ENCODE measurements around the gene DNPH1.

DNPH1 gene

DNA sequence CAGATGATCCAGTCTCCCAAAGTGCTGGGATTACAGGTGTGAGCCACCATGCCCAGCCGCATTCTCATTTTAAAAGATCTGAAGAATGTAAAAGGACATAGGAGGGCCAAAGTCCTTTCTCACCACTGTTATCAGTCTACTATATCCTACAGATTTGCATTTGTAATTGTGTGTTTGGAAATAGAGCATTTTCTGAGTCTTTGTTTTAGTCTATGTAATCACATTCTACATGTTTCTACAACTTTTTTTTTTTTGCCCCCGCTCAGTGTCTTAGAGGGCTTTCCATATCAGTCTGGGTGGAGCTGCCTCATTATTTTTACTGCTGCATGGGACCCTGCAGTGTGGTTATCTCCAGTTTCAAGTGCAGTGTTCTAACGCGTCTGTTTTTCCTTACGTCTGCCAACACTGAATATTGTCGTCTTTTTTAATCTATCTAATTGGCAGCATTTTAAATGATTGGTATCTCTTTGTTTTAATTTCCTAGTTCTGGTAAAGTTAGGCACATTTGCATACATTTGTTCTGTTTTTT is 39.4 kb downstream of the DNPH1 start:
- TF ChIP-seq, protein P1, sequence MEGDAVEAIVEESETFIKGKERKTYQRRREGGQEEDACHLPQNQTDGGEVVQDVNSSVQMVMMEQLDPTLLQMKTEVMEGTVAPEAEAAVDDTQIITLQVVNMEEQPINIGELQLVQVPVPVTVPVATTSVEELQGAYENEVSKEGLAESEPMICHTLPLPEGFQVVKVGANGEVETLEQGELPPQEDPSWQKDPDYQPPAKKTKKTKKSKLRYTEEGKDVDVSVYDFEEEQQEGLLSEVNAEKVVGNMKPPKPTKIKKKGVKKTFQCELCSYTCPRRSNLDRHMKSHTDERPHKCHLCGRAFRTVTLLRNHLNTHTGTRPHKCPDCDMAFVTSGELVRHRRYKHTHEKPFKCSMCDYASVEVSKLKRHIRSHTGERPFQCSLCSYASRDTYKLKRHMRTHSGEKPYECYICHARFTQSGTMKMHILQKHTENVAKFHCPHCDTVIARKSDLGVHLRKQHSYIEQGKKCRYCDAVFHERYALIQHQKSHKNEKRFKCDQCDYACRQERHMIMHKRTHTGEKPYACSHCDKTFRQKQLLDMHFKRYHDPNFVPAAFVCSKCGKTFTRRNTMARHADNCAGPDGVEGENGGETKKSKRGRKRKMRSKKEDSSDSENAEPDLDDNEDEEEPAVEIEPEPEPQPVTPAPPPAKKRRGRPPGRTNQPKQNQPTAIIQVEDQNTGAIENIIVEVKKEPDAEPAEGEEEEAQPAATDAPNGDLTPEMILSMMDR (IDR thresholded peaks at IDR 0.05): no peak
- no peak overlapping the region for H3K27ac ChIP-seq

DNA sequence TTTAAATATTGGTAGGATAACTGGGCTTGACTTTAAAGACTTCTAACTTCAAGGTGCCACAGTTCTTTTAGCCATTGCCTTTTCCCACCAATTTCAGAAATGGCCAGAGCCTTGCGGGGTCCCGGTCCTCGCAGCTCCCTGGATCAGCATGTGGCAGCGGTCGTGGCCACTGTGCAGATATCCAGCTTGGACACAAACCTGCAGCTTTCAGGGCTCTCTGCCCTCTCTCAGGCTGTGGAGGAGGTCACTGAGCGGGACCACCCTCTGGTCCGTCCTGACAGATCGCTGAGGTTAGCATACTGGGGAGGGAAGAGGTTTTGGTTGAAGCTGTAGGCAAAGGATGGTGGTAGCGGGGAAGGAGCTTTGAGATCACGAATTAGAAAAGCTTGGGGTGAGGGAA is 40.9 kb downstream of the DNPH1 start:
- no peak for TF ChIP-seq ZFX (IDR thresholded peaks at IDR 0.05; ENCODE audit: borderline replicate concordance)
- TF ChIP-seq, protein P1 (IDR thresholded peaks at IDR 0.05): no peak
- no peak overlapping the region for H3K27ac ChIP-seq

DNA sequence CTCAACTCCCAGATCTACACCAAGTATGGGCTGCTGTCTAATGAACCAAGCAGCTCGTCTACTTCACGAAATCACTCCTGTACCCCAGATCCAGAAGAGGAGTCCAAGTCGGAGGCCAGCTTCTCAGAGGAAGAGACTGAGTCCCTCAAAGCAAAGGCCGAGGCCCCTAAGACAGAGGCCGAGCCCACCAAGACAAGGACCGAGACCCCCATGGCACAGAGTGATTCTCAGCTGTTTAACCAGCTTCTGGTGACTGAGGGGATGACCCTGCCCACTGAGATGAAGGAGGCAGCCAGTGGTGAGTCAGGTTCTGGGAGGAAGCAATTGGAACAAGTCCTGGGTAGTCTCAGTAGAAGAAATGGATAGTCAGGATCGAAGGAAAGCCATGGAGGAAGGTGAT is 41.5 kb downstream of the DNPH1 start:
- no peak overlapping the region for H3K27ac ChIP-seq

DNA sequence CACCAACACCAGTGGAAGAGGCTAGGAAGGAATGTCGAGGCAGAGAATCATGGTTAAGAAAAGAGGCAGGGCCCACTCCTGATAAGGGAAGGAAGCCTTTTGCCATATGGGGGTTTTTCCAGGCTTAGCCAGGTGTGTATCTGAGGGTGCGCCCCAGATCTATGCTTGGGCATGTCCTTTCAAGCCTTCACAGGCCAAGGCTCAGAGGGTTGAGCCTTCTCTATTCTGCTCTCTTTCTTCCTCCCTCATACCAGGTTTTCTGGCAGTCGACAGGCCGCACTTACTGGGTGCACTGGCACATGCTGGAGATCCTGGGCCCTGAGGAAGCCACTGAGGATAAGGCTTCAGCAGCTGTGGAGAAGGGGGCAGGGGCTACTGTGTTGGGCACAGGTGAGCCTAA is 42.6 kb downstream of the DNPH1 start:
- no peak overlapping the region for H3K27ac ChIP-seq
- no peak for TF ChIP-seq ZFX (IDR thresholded peaks at IDR 0.05; ENCODE audit: borderline replicate concordance)
- TF ChIP-seq, protein P1 (IDR thresholded peaks at IDR 0.05): no peak

More for the DNA sequence above, 41.5 kb downstream of the DNPH1 start:
- TF ChIP-seq ZFX (IDR thresholded peaks at IDR 0.05; ENCODE audit: borderline replicate concordance): no peak
- TF ChIP-seq, protein P1 (IDR thresholded peaks at IDR 0.05): no peak

DNA sequence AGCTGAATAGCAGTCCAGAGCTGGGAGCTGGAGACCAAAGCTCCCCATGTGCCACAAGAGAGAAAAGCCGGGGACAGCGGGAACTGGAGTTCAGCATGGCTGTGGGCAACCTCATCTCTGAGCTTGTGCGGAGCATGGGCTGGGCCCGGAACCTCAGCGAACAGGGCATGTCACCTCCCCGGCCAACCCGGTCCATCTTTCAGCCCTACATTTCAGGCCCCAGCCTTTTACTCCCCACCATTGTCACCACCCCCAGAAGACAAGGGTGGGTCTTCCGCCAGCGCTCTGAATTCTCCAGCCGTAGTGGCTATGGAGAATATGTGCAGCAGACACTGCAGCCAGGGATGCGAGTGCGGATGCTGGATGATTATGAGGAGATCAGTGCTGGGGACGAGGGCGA is 43.3 kb downstream of the DNPH1 start:
- TF ChIP-seq ZFX (IDR thresholded peaks at IDR 0.05; ENCODE audit: borderline replicate concordance): no peak
- TF ChIP-seq, protein P1 (IDR thresholded peaks at IDR 0.05): no peak
- H3K27ac ChIP-seq: no peak overlapping the region

DNA sequence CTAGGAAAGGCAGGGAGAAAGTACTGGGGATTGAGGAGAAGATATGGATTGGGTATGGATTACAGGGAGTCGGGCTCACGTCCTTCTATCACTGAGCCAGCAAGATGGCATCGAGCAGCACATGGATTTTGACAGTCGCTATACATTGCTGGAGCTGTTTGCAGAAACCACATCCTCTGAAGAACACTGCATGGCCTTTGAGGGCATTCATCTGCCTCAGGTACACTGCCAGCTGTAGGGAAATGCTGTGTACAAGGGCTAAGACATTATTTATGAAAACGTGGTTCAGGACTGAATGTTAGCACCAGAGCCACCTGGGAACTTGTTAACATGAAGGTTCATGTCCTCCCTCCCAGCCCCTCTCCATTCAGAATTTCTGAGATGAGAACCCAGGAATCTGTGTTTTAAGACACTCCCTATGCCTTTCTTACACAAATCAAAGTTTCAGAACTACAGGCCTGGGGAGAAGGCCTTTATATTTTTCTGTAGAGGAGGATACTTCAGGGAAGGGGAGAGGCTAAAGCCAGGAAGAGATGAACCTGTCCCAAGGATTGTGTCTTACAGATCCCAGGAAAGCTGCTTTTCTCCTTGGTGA is 43.8 kb downstream of the DNPH1 start:
- no peak overlapping the region for H3K27ac ChIP-seq
- no peak for TF ChIP-seq ZFX (IDR thresholded peaks at IDR 0.05; ENCODE audit: borderline replicate concordance)
- TF ChIP-seq, protein P1 (IDR thresholded peaks at IDR 0.05): no peak

DNA sequence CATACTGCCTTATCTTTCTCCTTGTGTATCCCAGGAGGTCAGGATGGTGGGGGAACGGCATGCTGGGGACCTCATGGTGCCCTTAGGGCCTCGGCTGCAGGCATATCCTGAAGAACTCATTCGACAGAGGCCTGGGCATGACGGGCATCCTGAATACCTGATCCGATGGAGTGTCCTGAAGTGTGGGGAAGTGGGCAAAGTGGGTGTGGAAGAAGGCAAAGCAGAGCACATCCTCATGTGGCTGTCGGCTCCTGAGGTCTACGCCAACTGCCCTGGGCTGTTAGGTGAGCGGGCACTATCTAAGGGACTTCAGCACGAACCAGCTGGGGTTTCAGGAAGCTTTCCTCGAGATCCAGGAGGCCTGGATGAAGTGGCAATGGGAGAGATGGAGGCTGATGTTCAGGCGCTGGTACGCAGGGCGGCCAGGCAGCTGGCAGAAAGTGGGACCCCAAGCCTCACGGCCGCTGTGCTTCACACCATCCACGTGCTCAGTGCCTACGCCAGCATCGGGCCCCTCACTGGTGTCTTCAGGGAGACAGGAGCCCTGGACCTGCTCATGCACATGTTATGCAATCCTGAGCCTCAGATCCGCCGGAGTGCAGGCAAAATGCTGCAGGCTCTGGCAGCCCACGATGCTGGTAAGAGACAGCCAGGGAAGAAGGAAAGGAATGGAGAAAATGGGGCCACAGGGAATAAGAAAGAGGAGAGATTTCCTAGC is 44.9 kb downstream of the DNPH1 start:
- no peak for TF ChIP-seq ZFX (IDR thresholded peaks at IDR 0.05; ENCODE audit: borderline replicate concordance)
- TF ChIP-seq, protein P1 (IDR thresholded peaks at IDR 0.05): no peak
- H3K27ac ChIP-seq: no peak overlapping the region
